C1 segment of cervical spinal cord (tissue), 14 donors: ENCODE data around the gene HIF1AN.
"Not testable (repeated sequence)": the region's sequence is repeated elsewhere in the genome, so short reads cannot be mapped to it uniquely, and the experiment has no call there.

Experiments
- DNase-seq, 14 donors: peaks; one replicate each; lab custom pipeline; 2025; lab: John Stamatoyannopoulos, UW

The HIF1AN gene

GRCh38 chr10:100566561-100566960 lies 30.8 kb downstream of the HIF1AN start:
- no peak for DNase-seq

- no peak for DNase-seq
Measured at GRCh38 chr10:100567249-100567648, 31.5 kb downstream of the HIF1AN start.

GRCh38 chr10:100567826-100568225 lies 32.1 kb downstream of the HIF1AN start:
- DNase-seq, result no peak

GRCh38 chr10:100568912-100569311 lies 33.2 kb downstream of the HIF1AN start:
- DNase-seq, result no peak

GRCh38 chr10:100569687-100570481 lies 34.1 kb downstream of the HIF1AN start:
- no peak for DNase-seq

- DNase-seq, result no peak
Measured at GRCh38 chr10:100570506-100570905, 34.8 kb downstream of the HIF1AN start.

- DNase-seq, result no peak
Measured at GRCh38 chr10:100571084-100571856, 35.5 kb downstream of the HIF1AN start.

GRCh38 chr10:100575146-100575545 lies 39.4 kb downstream of the HIF1AN start:
- not testable (repeated sequence) for DNase-seq

- no peak for DNase-seq
Measured at GRCh38 chr10:100575585-100576281, 40.0 kb downstream of the HIF1AN start.

GRCh38 chr10:100576282-100576635 lies 40.5 kb downstream of the HIF1AN start:
- no peak for DNase-seq

- no peak for DNase-seq
Measured at GRCh38 chr10:100579261-100580090, 43.7 kb downstream of the HIF1AN start.

- no peak for DNase-seq
Measured at GRCh38 chr10:100586959-100587358, 51.2 kb downstream of the HIF1AN start.

- no peak for DNase-seq
Measured at GRCh38 chr10:100598166-100598565, 62.4 kb downstream of the HIF1AN start.

GRCh38 chr10:100600218-100600617 lies 64.5 kb downstream of the HIF1AN start:
- no peak for DNase-seq

- DNase-seq, result no peak
Measured at GRCh38 chr10:100607439-100607838, 71.7 kb downstream of the HIF1AN start.
